NCI-H82 treated with DMSO at 0.1 percent for 48 hours (cell line): ENCODE measurements around the gene SPRN.
"Not testable (repeated sequence)": the region's sequence is repeated elsewhere in the genome, so short reads cannot be mapped to it uniquely, and the experiment has no call there.

ENCODE experiments used
- DNase-seq: peaks from one replicate; lab custom pipeline; 2025; ENCODE audit not compliant: unreplicated experiment; lab: John Stamatoyannopoulos, UW

Gene SPRN

GRCh38 chr10:133457100-133457841, 32.8 kb upstream of the SPRN start:
- no peak for DNase-seq

- no peak for DNase-seq
Observed at GRCh38 chr10:133456041-133456951, 31.9 kb upstream of the SPRN start.

- no peak for DNase-seq
Observed at GRCh38 chr10:133455611-133456031, 31.2 kb upstream of the SPRN start.

GRCh38 chr10:133455196-133455595, 30.8 kb upstream of the SPRN start:
- no peak for DNase-seq

- no peak for DNase-seq
Observed at GRCh38 chr10:133454204-133454893, 29.9 kb upstream of the SPRN start.

- DNase-seq = no peak
Observed at GRCh38 chr10:133453516-133454203, 29.2 kb upstream of the SPRN start, which contains the start of gene SCART1. Gene SCART1 (plus strand): TSS chr10:133453945. CDS start chr10:133453998, 53 bp downstream.

- no peak for DNase-seq
Observed at GRCh38 chr10:133452453-133452852, 28.0 kb upstream of the SPRN start.

- DNase-seq = no peak
Observed at GRCh38 chr10:133451346-133451745, 26.9 kb upstream of the SPRN start.

GRCh38 chr10:133448120-133448519, 23.7 kb upstream of the SPRN start:
- DNase-seq = no peak

- DNase-seq = no peak
Observed at GRCh38 chr10:133446979-133447378, 22.6 kb upstream of the SPRN start.

- no peak for DNase-seq
Observed at GRCh38 chr10:133445751-133446708, 21.6 kb upstream of the SPRN start.

GRCh38 chr10:133445268-133445732, 20.9 kb upstream of the SPRN start:
- DNase-seq = no peak

GRCh38 chr10:133444342-133445267, 20.2 kb upstream of the SPRN start:
- no peak for DNase-seq

GRCh38 chr10:133442967-133443924, 18.8 kb upstream of the SPRN start:
- DNase-seq = no peak

- no peak for DNase-seq
Observed at GRCh38 chr10:133442191-133442966, 18.0 kb upstream of the SPRN start.

GRCh38 chr10:133441780-133442179, 17.4 kb upstream of the SPRN start:
- no peak for DNase-seq

GRCh38 chr10:133441356-133441755, 16.9 kb upstream of the SPRN start:
- not testable (repeated sequence) for DNase-seq
